Neural progenitor cell (in vitro differentiated cells): Measurements from ENCODE around the gene ARIH2. TPM values are rescaled to one million over a fixed set of nuclear protein-coding genes. Genes with fewer than 3 reads are reported as not detected.

Source experiments
- DNase-seq: peaks from one replicate; pipeline ENCODE4 v3.0.0-alpha.2; 2016; ENCODE audit warnings: low spot score
- H2AFZ ChIP-seq: fragments of 200-600 bp; sonication (generic); replicated peaks from 2 replicates; pipeline ENCODE4 v1.6.1; 2016; ENCODE audit warnings: antibody characterized with exemption
- H3F3A ChIP-seq: fragments of 200-600 bp; sonication (generic); 2 replicates; pipeline ENCODE4 v1.6.1; 2016; ENCODE audit warnings: antibody characterized with exemption, low read depth
- H3K27ac ChIP-seq: fragments of 200-600 bp; sonication (generic); 2 replicates; pipeline ENCODE4 v1.5.1; 2016; ENCODE audit warnings: mild to moderate bottlenecking
- H3K27me3 ChIP-seq: fragments of 200-600 bp; sonication (generic); 2 replicates; pipeline ENCODE4 v1.6.1; 2016; ENCODE audit warnings: mild to moderate bottlenecking, moderate library complexity
- H3K36me3 ChIP-seq: fragments of 200-600 bp; sonication (generic); 2 replicates; pipeline ENCODE4 v1.5.1; 2016
- H3K4me1 ChIP-seq: fragments of 200-600 bp; sonication (generic); 2 replicates; pipeline ENCODE4 v1.6.1; 2016; ENCODE audit warnings: mixed run types
- H3K4me2 ChIP-seq: fragments of 200-600 bp; sonication (generic); 2 replicates; pipeline ENCODE4 v1.6.1; 2016
- H3K4me3 ChIP-seq: fragments of 200-600 bp; sonication (generic); 2 replicates; pipeline ENCODE4 v1.5.1; 2016
- H3K79me2 ChIP-seq: fragments of 200-600 bp; sonication (generic); 2 replicates; pipeline ENCODE4 v1.6.1; 2016; ENCODE audit warnings: low read depth
- H3K9ac ChIP-seq: fragments of 200-600 bp; sonication (generic); 2 replicates; pipeline ENCODE4 v1.6.1; 2016
- H3K9me3 ChIP-seq: fragments of 200-600 bp; sonication (generic); 2 replicates; pipeline ENCODE4 v1.5.1; 2016; ENCODE audit warnings: low read depth
- H4K20me1 ChIP-seq: fragments of 200-600 bp; sonication (generic); 2 replicates; pipeline ENCODE4 v1.6.1; 2016; ENCODE audit warnings: low read depth
- H3K27ac Mint-ChIP-seq: 3 replicates; pipeline ENCODE4 v1.8.0; 2021; ENCODE audit warnings: mixed read lengths
- H3K27me3 Mint-ChIP-seq: 2 replicates; pipeline ENCODE4 v1.8.0; 2022; ENCODE audit warnings: low read depth, mild to moderate bottlenecking, inconsistent platforms, moderate library complexity, mixed read lengths; ENCODE audit not compliant: insufficient read depth
- H3K36me3 Mint-ChIP-seq: 3 replicates; pipeline ENCODE4 v1.8.0; 2021; ENCODE audit warnings: mixed read lengths
- H3K4me1 Mint-ChIP-seq: 3 replicates; pipeline ENCODE4 v1.8.0; 2021; ENCODE audit warnings: mixed read lengths
- H3K4me3 Mint-ChIP-seq: 3 replicates; pipeline ENCODE4 v1.8.0; 2021; ENCODE audit warnings: mild to moderate bottlenecking, moderate library complexity, mixed read lengths
- H3K9me3 Mint-ChIP-seq: 3 replicates; pipeline ENCODE4 v1.8.0; 2020; ENCODE audit warnings: mixed read lengths
- EZH2 ChIP-seq: fragments of 200-600 bp; sonication (generic); IDR thresholded peaks from 2 replicates; pipeline ENCODE4 v1.6.1; 2017; ENCODE audit warnings: antibody characterized with exemption, mild to moderate bottlenecking, moderate library complexity
- EZH2phosphoT487 ChIP-seq: fragments of 200-600 bp; sonication (generic); IDR thresholded peaks from 2 replicates; pipeline ENCODE4 v1.6.1; 2017; ENCODE audit warnings: antibody characterized with exemption
- total RNA-seq: library from RNA; depleted of rRNA; stranded (reverse); fragments of >200 nt; gene quantifications from 2 replicates; pipeline ENCODE4 v1.2.3, GENCODE V29; 2015; ENCODE audit warnings: low replicate concordance
- TF ChIP-seq, protein P1 (sequence below): fragments of 200-600 bp; sonication (generic); IDR thresholded peaks from 2 replicates; pipeline ENCODE4 v1.5.1; 2017; ENCODE audit warnings: antibody characterized with exemption, mild to moderate bottlenecking

The ARIH2 gene
- total RNA-seq, 1 donor from 2014 or later: 101 TPM

DNA sequence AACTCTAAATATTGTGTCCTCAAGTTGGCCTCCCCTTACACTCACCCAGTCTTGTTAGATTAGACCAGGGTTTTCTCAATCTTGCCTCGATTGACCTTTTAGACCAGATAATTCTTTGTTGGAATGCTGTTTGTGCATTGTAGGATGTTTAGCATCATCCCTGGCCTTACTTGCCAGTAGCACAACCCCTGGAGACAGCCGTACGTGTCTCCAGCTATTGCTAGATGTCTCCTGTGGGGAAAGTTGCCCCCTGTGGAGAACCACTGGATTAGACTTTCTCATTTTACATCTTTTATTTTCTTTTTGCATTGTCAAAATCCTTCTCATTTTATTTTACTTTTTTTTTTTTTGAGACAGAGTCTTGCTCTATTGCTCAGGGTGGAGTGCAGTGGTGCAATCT lies 90.8 kb downstream of the ARIH2 start:
- peaks cover 64% of the 10 kb centered on the region for H3K79me2 ChIP-seq
- H2AFZ ChIP-seq: no peak overlapping the region
- no peaks in the 10 kb centered on the region for H3K36me3 ChIP-seq
- H3K27ac ChIP-seq: no peak overlapping the region
- H3K4me1 ChIP-seq: peaks cover 13% of the 10 kb centered on the region
- H3K27me3 Mint-ChIP-seq: peaks cover 8% of the 10 kb centered on the region
- peaks cover 19% of the 10 kb centered on the region for H3K4me1 Mint-ChIP-seq
- no peak overlapping the region for H3K4me2 ChIP-seq
- peaks cover 65% of the 10 kb centered on the region for H4K20me1 ChIP-seq
- no peak overlapping the region for H3K9ac ChIP-seq
- H3K4me3 ChIP-seq: no peak overlapping the region
- H3K9me3 ChIP-seq: no peaks in the 10 kb centered on the region
- H3K27me3 ChIP-seq: no peaks in the 10 kb centered on the region
- peaks cover 14% of the 10 kb centered on the region for H3F3A ChIP-seq
- H3K36me3 Mint-ChIP-seq: peaks cover 10% of the 10 kb centered on the region
- DNase-seq: no peak
- TF ChIP-seq EZH2 (no peak), EZH2phosphoT487 (no peak)
- TF ChIP-seq, protein P1, sequence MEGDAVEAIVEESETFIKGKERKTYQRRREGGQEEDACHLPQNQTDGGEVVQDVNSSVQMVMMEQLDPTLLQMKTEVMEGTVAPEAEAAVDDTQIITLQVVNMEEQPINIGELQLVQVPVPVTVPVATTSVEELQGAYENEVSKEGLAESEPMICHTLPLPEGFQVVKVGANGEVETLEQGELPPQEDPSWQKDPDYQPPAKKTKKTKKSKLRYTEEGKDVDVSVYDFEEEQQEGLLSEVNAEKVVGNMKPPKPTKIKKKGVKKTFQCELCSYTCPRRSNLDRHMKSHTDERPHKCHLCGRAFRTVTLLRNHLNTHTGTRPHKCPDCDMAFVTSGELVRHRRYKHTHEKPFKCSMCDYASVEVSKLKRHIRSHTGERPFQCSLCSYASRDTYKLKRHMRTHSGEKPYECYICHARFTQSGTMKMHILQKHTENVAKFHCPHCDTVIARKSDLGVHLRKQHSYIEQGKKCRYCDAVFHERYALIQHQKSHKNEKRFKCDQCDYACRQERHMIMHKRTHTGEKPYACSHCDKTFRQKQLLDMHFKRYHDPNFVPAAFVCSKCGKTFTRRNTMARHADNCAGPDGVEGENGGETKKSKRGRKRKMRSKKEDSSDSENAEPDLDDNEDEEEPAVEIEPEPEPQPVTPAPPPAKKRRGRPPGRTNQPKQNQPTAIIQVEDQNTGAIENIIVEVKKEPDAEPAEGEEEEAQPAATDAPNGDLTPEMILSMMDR: no peak
- H3K9me3 Mint-ChIP-seq: peaks cover 3% of the 10 kb centered on the region
- H3K4me3 Mint-ChIP-seq: peak overlapping the region; percentile 32
- no peak overlapping the region for H3K27ac Mint-ChIP-seq

DNA sequence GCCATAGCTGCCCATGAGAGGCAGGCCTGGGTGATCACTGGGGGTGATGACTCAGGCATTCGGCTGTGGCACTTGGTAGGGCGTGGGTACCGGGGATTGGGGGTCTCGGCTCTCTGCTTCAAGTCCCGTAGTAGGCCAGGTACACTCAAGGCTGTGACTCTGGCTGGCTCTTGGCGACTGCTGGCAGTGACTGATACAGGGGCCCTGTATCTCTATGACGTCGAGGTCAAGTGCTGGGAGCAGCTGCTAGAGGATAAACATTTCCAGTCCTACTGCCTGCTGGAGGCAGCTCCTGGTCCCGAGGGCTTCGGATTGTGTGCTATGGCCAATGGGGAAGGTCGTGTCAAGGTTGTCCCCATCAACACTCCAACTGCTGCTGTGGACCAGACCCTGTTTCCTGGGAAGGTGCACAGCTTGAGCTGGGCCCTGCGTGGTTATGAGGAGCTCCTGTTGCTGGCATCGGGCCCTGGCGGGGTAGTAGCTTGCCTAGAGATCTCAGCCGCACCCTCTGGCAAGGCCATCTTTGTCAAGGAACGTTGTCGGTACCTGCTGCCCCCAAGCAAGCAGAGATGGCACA lies 93.9 kb downstream of the ARIH2 start:
- Histone ChIP-seq H3K4me3 (no peak overlapping the region), H3K4me2 (no peak overlapping the region), H3K27me3 (no peaks in the 10 kb centered on the region), H3K4me1 (peaks cover 8% of the 10 kb centered on the region), H4K20me1 (peaks cover 94% of the 10 kb centered on the region), H3K9ac (no peak overlapping the region), H2AFZ (no peak overlapping the region), H3F3A (peaks cover 37% of the 10 kb centered on the region), H3K9me3 (no peaks in the 10 kb centered on the region), H3K79me2 (peaks cover 61% of the 10 kb centered on the region), H3K36me3 (no peaks in the 10 kb centered on the region), H3K27ac (no peak overlapping the region)
- Mint-ChIP-seq H3K4me3 (no peak overlapping the region), H3K27ac (no peak overlapping the region), H3K4me1 (peaks cover 16% of the 10 kb centered on the region), H3K9me3 (no peaks in the 10 kb centered on the region), H3K27me3 (peaks cover 6% of the 10 kb centered on the region), H3K36me3 (peaks cover 23% of the 10 kb centered on the region)
- no peak for DNase-seq
- TF ChIP-seq EZH2 (no peak), EZH2phosphoT487 (no peak)
- TF ChIP-seq, protein P1: no peak

DNA sequence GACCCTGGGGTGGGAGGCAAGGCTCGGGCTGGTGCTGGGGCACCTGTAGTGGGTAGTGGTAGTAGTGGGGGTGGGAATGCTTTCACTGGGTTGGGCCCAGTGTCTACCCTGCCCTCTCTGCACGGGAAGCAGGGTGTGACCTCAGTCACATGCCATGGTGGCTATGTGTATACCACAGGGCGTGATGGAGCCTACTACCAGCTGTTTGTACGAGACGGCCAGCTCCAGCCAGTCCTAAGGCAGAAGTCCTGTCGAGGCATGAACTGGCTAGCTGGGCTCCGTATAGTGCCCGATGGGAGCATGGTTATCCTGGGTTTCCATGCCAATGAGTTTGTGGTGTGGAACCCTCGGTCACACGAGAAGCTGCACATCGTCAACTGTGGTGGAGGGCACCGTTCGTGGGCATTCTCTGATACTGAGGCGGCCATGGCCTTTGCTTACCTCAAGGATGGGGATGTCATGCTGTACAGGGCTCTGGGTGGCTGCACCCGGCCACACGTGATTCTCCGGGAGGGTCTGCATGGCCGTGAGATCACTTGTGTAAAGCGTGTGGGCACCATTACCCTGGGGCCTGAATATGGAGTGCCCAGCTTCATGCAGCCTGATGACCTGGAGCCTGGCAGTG lies 94.6 kb downstream of the ARIH2 start:
- Mint-ChIP-seq H3K27ac (no peak overlapping the region), H3K4me1 (peaks cover 13% of the 10 kb centered on the region), H3K27me3 (peaks cover 4% of the 10 kb centered on the region), H3K9me3 (no peaks in the 10 kb centered on the region), H3K36me3 (peaks cover 22% of the 10 kb centered on the region), H3K4me3 (no peak overlapping the region)
- H4K20me1 ChIP-seq: peaks cover 92% of the 10 kb centered on the region
- no peak overlapping the region for H3K4me2 ChIP-seq
- H3K27me3 ChIP-seq: no peaks in the 10 kb centered on the region
- peaks cover 6% of the 10 kb centered on the region for H3K4me1 ChIP-seq
- no peak overlapping the region for H3K4me3 ChIP-seq
- peaks cover 40% of the 10 kb centered on the region for H3F3A ChIP-seq
- H2AFZ ChIP-seq: no peak overlapping the region
- no peak for DNase-seq
- peaks cover 54% of the 10 kb centered on the region for H3K79me2 ChIP-seq
- H3K9ac ChIP-seq: no peak overlapping the region
- H3K36me3 ChIP-seq: no peaks in the 10 kb centered on the region
- H3K9me3 ChIP-seq: no peaks in the 10 kb centered on the region
- H3K27ac ChIP-seq: no peak overlapping the region
- no peak for TF ChIP-seq EZH2phosphoT487
- TF ChIP-seq, protein P1: no peak
